Central memory CD8-positive, alpha-beta T cell (primary cell): Measurements from ENCODE around the gene BMPER.
A peak's percentile ranks its signal among the peaks of the same experiment; 100 is the strongest.

ENCODE experiments used
- ATAC-seq: fragments of 150-1000 bp; cut with Tn5 transposase; replicated peaks from 2 replicates; pipeline ENCODE4 v1.10.0; 2022; ENCODE audit warnings: mild to moderate bottlenecking, moderate FRiP score, moderate number of reproducible peaks; ENCODE audit not compliant: poor library complexity, severe bottlenecking; ENCODE audit errors: extremely low read depth
- DNase-seq, 2 donors: peaks; one replicate each; pipeline ENCODE4 v3.0.0; 2021; ENCODE audit warnings: low spot score in 2 of 2
- H3K27ac Mint-ChIP-seq: one replicate; pipeline ENCODE4 v1.8.0; 2022; ENCODE audit warnings: low read depth, mild to moderate bottlenecking, moderate library complexity, mixed read lengths
- H3K27me3 Mint-ChIP-seq: one replicate; pipeline ENCODE4 v1.8.0; 2022; ENCODE audit warnings: mixed read lengths
- H3K36me3 Mint-ChIP-seq: one replicate; pipeline ENCODE4 v1.8.0; 2022; ENCODE audit warnings: mild to moderate bottlenecking, moderate library complexity, mixed read lengths; ENCODE audit not compliant: insufficient read depth
- H3K4me1 Mint-ChIP-seq: one replicate; pipeline ENCODE4 v1.8.0; 2022; ENCODE audit warnings: mixed read lengths
- H3K4me3 Mint-ChIP-seq: one replicate; pipeline ENCODE4 v1.8.0; 2022; ENCODE audit warnings: mild to moderate bottlenecking, moderate library complexity, mixed read lengths
- H3K9me3 Mint-ChIP-seq: one replicate; pipeline ENCODE4 v1.8.0; 2022; ENCODE audit warnings: mixed read lengths

BMPER gene

DNA sequence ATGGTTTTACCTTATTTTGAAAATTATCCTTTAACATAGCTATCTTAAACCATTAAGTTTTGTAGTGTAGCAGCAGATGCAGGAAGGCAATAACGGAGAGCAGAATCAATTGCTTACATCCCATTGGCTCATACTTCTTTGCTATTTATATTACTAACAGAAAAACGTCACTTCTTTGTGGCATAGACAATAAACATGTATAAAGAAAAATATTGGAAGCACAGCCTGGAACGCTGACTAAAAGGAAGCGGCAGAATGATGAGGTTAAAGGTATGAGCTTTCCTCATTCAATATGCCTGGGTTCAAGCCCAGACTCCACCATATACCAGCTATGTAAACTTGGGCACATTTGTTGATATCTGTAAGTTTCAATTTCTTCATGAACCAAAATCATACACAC lies 24.0 kb upstream of the BMPER start:
- H3K9me3 Mint-ChIP-seq: no peaks in the 10 kb centered on the region
- H3K27ac Mint-ChIP-seq: no peak overlapping the region

DNA sequence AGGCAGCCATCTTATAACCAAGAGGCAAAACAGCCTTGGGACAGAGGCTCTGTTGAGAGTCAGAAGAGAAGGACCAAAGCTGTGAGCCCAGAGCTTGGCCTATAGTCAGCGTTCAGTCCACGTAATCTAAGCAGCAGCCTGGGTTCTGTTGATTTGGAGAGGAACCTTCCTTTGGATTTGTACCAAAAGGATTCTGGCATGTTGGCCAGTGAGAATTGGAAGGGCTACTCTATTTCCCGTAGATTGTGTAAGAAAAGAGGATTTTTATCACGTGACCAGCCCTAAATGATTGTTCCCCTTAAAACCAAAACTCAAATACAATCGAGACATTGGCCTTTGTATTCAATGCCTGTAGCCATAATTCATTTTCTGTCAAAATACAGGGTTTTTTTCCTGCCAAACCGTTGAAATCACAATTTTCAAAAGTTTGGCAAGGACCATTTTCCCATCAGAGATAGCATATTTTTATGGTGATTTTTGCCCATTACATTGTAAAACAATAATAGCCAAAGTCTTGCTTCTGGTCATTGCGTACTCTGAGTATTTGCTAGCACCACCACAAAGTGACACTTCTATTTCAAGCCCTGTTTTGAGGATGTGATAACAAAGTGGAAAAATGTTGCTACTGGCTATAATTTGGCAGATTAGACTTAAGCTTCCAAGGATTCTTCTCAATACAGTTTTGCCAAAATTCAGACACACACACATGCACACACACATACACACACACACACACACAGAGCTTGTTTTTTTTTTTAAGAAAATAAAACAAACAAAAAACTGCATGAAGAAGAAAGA lies 23.1 kb upstream of the BMPER start:
- peaks cover 21% of the 10 kb centered on the region for H3K27me3 Mint-ChIP-seq
- no peak for ATAC-seq
- H3K4me3 Mint-ChIP-seq: no peak overlapping the region
- H3K9me3 Mint-ChIP-seq: no peaks in the 10 kb centered on the region
- DNase-seq: no peak
- no peaks in the 10 kb centered on the region for H3K36me3 Mint-ChIP-seq
- H3K27ac Mint-ChIP-seq: no peak overlapping the region
- H3K4me1 Mint-ChIP-seq: no peaks in the 10 kb centered on the region

More for the DNA sequence above, 24.0 kb upstream of the BMPER start:
- ATAC-seq (no peak), DNase-seq (no peak)
- H3K4me3 Mint-ChIP-seq: no peak overlapping the region
- no peaks in the 10 kb centered on the region for H3K4me1 Mint-ChIP-seq
- no peaks in the 10 kb centered on the region for H3K36me3 Mint-ChIP-seq
- H3K27me3 Mint-ChIP-seq: peaks cover 21% of the 10 kb centered on the region

DNA sequence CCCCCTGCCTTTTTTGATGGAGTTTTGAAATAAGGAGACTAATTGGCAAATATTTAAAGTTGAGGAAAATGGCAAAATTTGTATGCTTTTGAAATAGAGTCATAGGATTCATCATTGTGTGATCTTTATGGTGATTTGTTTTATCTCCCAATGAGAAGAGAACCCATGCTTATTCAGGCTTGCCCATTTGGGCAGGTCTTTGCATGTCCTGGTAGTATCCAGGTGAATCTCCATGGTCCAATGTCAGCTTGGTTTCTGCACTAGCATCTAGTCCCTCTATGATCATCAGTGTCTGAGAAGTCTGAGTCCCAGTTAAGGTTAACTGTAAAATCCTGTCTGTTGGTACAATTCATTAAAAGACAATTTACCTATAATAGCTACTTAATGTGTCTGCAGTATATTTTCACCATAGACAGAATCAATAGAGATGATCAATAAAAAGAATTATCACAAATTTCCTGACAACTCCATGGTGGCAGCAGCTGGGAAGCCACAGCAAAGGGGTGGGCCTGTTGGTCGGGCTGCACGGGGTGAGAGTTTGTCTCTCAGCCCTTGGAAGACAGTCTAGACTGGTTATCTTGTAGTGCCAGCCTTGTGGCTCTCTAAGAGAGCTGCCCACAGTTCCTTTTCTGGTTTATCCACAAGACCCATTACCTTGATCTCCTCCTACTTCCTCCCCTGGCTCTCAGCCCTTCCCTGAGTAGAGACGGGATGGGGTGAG lies 22.2 kb upstream of the BMPER start:
- ATAC-seq: no peak
- DNase-seq: no peak
- H3K4me1 Mint-ChIP-seq: no peaks in the 10 kb centered on the region
- no peak overlapping the region for H3K27ac Mint-ChIP-seq
- H3K4me3 Mint-ChIP-seq: no peak overlapping the region
- H3K9me3 Mint-ChIP-seq: no peaks in the 10 kb centered on the region
- H3K27me3 Mint-ChIP-seq: peaks cover 27% of the 10 kb centered on the region
- H3K36me3 Mint-ChIP-seq: no peaks in the 10 kb centered on the region

- Mint-ChIP-seq H3K4me1 (no peaks in the 10 kb centered on the region), H3K27me3 (peaks cover 32% of the 10 kb centered on the region), H3K4me3 (no peak overlapping the region), H3K27ac (no peak overlapping the region), H3K9me3 (no peaks in the 10 kb centered on the region), H3K36me3 (no peaks in the 10 kb centered on the region)
- ATAC-seq: no peak
- no peak for DNase-seq
These were observed 21.7 kb upstream of the BMPER start for GRCh38 chr7:33883671-33883965.

DNA sequence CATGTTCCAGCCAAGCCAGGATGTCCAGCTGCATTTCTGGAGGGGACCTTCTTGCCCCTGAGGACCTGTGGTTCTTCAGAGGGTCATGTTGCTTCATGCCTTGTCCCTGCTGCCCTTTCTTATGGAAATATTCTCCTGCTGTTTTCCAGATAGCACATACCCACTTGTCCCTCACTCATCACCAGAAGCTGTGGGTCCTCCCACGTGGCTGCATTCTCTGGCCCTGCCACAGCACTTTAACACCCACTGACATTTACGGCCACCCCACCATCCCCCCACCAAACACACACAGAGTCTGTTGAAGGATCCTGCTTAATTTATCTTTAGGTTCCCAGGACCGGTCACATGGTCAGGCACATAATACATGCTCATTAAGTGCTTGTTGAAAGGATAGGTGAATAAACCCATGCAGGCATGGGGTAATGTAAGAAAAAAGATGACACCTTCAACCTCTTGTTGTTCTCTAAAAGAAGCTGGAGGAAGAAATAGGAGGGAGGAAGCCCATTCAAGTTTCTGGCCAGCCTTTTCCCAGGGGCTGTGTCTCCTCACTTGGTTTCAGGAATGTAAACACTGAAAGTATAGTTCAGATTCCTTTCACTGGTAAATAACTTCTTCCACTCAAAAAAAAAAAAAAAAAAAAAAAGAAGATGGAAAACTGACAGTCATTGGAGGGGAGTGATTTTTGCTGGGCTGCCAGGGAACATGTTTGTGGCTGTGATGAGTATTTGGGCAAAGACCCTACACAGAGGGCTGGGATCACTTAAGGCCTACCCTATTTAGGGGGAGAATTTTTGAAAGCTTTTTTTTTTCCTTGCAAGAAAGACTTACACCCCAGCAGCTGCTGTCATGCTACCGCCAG lies 19.8 kb upstream of the BMPER start:
- Mint-ChIP-seq H3K4me1 (no peaks in the 10 kb centered on the region), H3K9me3 (no peaks in the 10 kb centered on the region)

DNA sequence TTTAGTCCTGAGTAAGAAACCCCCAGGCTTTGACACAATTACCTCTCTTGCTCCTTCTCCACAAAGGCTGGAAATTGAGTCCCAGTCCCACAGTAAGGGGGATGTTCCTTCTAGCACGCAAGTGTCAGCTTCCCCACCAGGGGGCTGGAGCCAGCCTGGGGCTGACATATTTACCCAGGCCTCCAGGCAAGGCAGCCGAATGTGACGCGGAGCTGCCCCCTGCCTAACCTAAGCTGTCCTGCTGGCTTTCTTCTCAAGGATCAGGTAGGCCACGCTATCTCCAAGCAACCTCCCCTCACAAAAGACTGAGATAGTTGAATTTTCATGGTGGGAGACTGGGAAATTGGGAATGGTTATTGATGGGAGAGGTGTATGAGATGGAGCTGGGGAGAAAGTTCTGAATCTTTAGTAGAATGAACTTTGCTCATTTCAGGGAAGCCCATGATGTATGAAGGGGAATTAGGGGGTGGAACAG lies 19.2 kb upstream of the BMPER start:
- H3K9me3 Mint-ChIP-seq: no peaks in the 10 kb centered on the region

More for the DNA sequence above, 19.8 kb upstream of the BMPER start:
- DNase-seq (no peak), ATAC-seq (no peak)
- Mint-ChIP-seq H3K27ac (no peak overlapping the region), H3K4me3 (no peak overlapping the region), H3K27me3 (peaks cover 36% of the 10 kb centered on the region), H3K36me3 (no peaks in the 10 kb centered on the region)

DNA sequence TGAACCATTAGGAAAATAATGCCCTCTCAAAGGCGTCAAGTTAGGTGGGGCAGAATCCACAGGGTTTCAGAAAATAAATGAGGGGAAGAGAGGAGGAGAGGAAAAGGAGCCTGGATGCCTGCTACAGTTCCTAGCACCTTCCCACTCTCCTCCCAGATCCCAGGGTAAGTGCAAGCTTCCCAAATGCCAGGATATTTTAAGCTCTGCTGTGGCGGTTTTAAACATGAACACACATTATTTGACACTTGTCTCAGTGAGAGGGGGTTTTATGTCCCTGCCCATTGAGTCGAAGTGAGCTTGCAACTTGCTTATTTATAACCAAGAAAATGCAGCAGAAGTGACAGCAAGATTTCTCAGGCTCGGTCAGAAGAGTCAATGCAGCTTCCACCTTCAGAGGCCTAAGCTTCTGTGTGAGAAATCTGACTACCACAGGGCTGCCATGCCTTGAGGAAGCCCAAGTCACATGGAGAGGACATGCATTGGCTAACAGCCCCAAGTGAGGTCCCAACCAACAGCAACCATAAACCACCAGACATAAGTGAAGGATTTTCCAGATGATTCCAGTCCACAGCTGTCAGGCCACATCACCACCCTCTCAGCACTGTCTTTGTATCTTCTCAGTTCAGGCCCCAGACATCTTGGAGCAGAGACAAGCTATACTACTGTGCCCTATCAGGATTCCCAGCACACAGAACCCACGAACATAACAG lies 17.9 kb upstream of the BMPER start:
- H3K27ac Mint-ChIP-seq: no peak overlapping the region
- H3K9me3 Mint-ChIP-seq: no peaks in the 10 kb centered on the region
- ATAC-seq: no peak
- H3K36me3 Mint-ChIP-seq: no peaks in the 10 kb centered on the region
- no peak overlapping the region for H3K4me3 Mint-ChIP-seq
- no peak for DNase-seq
- H3K4me1 Mint-ChIP-seq: no peaks in the 10 kb centered on the region
- H3K27me3 Mint-ChIP-seq: peaks cover 34% of the 10 kb centered on the region

More for the DNA sequence above, 19.2 kb upstream of the BMPER start:
- no peaks in the 10 kb centered on the region for H3K4me1 Mint-ChIP-seq
- ATAC-seq (no peak), DNase-seq (no peak)
- H3K36me3 Mint-ChIP-seq: no peaks in the 10 kb centered on the region
- peaks cover 29% of the 10 kb centered on the region for H3K27me3 Mint-ChIP-seq
- no peak overlapping the region for H3K4me3 Mint-ChIP-seq
- no peak overlapping the region for H3K27ac Mint-ChIP-seq

DNA sequence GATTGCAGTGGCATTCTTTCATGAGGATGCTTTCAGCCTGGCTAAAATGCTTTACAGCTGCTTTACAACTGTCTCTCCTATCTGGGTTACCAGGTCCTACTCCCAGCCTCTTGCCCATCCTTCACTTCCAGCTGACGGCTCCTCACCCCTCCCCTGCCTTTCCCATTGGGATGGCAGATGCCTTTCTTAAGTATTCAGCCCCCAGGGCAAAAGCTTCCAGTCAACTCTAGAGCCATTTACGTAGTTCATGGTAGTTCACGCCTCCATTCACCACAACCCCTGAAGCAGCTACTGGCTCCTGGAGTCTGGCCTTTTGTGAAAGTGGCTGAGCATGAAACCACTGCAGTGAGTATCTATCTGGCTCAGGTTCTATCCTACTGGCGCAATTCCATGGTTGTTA lies 17.2 kb upstream of the BMPER start:
- no peaks in the 10 kb centered on the region for H3K36me3 Mint-ChIP-seq
- peaks cover 41% of the 10 kb centered on the region for H3K27me3 Mint-ChIP-seq
- no peak for DNase-seq
- H3K4me1 Mint-ChIP-seq: no peaks in the 10 kb centered on the region
- H3K9me3 Mint-ChIP-seq: no peaks in the 10 kb centered on the region
- H3K27ac Mint-ChIP-seq: no peak overlapping the region
- H3K4me3 Mint-ChIP-seq: no peak overlapping the region
- no peak for ATAC-seq

GRCh38 chr7:33892945-33893344 lies 12.4 kb upstream of the BMPER start:
- H3K4me3 Mint-ChIP-seq: no peak overlapping the region
- DNase-seq (no peak), ATAC-seq (no peak)
- H3K4me1 Mint-ChIP-seq: peaks cover 8% of the 10 kb centered on the region
- no peak overlapping the region for H3K27ac Mint-ChIP-seq
- peaks cover 2% of the 10 kb centered on the region for H3K36me3 Mint-ChIP-seq
- peaks cover 48% of the 10 kb centered on the region for H3K27me3 Mint-ChIP-seq
- H3K9me3 Mint-ChIP-seq: no peaks in the 10 kb centered on the region

GRCh38 chr7:33893377-33893776 lies 12.0 kb upstream of the BMPER start:
- Mint-ChIP-seq H3K9me3 (no peaks in the 10 kb centered on the region), H3K36me3 (peaks cover 2% of the 10 kb centered on the region), H3K27me3 (peaks cover 48% of the 10 kb centered on the region), H3K4me3 (no peak overlapping the region), H3K4me1 (peaks cover 8% of the 10 kb centered on the region), H3K27ac (no peak overlapping the region)
- DNase-seq: no peak
- ATAC-seq: no peak

GRCh38 chr7:33895025-33895804 lies 10.1 kb upstream of the BMPER start:
- H3K9me3 Mint-ChIP-seq: no peaks in the 10 kb centered on the region
- H3K4me3 Mint-ChIP-seq: no peak overlapping the region
- H3K36me3 Mint-ChIP-seq: peaks cover 2% of the 10 kb centered on the region
- H3K4me1 Mint-ChIP-seq: peaks cover 8% of the 10 kb centered on the region
- ATAC-seq (peak; percentile 76), DNase-seq (peak; percentile 50 to 53)
- H3K27me3 Mint-ChIP-seq: peaks cover 60% of the 10 kb centered on the region
- no peak overlapping the region for H3K27ac Mint-ChIP-seq
